NOMO-1 treated with dmso at 0.1 percent for 144 hours (cell line): ENCODE results near the gene UBTD2.

Experiments
- DNase-seq: peaks from one replicate; lab custom pipeline; 2025; ENCODE audit not compliant: unreplicated experiment; lab: John Stamatoyannopoulos, UW

The UBTD2 gene

GRCh38 chr5:172173564-172174153, 109.9 kb downstream of the UBTD2 start:
- peak; percentile 65 for DNase-seq

GRCh38 chr5:172172912-172173563, 110.5 kb downstream of the UBTD2 start:
- DNase-seq, result no peak

GRCh38 chr5:172171118-172171517, 112.4 kb downstream of the UBTD2 start:
- no peak for DNase-seq

GRCh38 chr5:172170251-172170701, 113.3 kb downstream of the UBTD2 start:
- no peak for DNase-seq

DNA sequence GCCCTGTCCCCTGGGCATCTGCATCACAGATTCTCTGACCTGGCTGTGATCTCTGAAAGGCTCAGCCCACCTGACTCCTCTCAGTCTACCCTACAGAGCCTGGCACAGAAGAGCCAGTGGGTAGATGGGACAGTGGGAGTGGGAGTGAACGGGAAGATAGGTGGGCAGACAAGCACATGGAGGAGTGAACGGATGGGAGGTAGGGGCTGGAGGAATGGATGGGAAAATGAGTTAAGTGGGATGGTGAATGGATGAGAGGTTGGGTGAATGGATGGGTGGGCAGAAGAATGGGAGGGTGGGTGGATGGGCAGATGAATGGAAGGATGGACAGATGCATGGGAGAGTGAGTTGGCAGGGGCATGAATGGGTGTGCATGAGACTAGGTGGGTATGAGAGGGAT, 114.3 kb downstream of the UBTD2 start:
- DNase-seq, result no peak

- DNase-seq, result no peak
These were observed 115.3 kb downstream of the UBTD2 start for GRCh38 chr5:172168311-172168710.

- DNase-seq, result no peak
These were observed 115.7 kb downstream of the UBTD2 start for GRCh38 chr5:172167895-172168294.

GRCh38 chr5:172166030-172166826, 117.3 kb downstream of the UBTD2 start:
- DNase-seq, result no peak

GRCh38 chr5:172165465-172165864, 118.1 kb downstream of the UBTD2 start:
- no peak for DNase-seq

- no peak for DNase-seq
These were observed 118.8 kb downstream of the UBTD2 start for GRCh38 chr5:172164769-172165212.

- no peak for DNase-seq
These were observed 120.2 kb downstream of the UBTD2 start for GRCh38 chr5:172163346-172163745.

DNA sequence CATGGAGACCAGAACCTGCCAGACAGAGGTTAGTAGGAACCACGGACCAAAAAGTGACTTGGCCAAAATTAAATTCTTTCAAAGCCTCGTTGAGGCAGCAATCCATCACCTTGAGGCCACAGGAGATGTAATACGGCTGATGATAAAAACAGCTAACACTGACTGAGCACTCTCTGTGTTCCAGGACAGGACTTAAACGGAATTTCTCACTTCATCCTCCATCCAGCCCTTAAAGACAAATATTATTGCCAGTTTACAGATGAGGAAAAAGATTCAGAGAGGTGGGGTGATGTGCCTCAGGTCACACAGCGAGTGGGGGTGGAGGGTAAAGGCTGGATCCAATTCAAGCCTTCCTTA, 120.6 kb downstream of the UBTD2 start:
- no peak for DNase-seq

DNA sequence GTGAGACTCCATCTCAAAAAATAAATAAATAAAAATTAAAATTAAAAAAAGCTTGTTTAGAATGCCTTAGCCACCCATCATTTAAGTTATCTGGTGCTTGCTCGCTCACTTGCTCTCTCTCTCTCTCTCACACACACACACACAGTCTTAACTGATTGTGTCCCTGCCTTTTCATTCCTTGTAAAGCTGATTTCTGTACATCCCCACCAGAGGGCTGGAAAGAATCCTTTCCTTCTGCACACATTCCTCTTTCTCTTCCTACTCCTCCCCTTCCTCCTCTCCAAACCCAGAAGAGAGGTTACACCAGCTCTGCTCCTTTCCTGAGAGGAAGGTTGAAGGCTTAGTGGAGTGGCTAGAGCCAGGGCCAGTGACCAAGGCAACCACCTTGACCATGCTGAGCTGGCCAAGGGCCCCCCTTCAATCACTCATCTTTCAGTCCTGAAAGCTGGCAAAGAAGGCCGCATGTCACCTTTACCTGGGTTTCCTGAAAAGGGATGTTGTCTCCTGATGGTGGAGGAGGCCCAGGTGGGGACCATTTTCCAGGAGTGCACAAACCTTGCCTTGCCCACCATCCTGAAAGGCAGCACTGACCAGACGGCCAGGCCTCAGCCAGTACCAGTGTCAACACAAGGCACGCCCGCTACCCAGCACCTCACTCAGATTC, 121.1 kb downstream of the UBTD2 start:
- DNase-seq, result no peak

GRCh38 chr5:172160506-172160905, 123.1 kb downstream of the UBTD2 start:
- no peak for DNase-seq
